Stimulated activated CD8-positive, alpha-beta memory T cell treated with anti-CD3 and anti-CD28 coated beads, Interleukin-15, amount 100 ng/mL, for 1 hour (primary cell): ENCODE measurements around the gene LGALS1.

Source experiments
- DNase-seq: peaks from one replicate; pipeline ENCODE4 v3.0.0-alpha.2; 2020; ENCODE audit warnings: low read depth

Gene LGALS1

DNA sequence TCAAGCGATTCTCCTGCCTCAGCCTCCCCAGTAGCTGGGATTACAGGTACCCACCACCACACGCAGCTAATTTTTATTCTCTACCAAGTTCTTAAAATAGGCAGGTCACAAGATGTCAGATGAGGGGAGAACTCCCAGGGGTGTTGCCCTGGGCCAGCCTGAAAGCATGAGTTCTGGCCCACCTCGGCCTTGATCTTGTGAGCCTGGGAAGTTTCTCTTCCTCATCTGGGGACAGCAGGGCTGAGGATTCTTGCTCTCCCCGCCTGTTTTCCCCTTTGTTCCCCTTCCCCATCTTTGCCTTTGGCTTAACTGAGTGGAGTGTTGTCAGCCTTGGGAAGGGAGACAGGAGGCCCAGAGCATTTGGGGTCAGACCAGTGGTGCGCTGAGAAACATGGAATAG, 13.4 kb upstream of the LGALS1 start:
- no peak for DNase-seq

DNA sequence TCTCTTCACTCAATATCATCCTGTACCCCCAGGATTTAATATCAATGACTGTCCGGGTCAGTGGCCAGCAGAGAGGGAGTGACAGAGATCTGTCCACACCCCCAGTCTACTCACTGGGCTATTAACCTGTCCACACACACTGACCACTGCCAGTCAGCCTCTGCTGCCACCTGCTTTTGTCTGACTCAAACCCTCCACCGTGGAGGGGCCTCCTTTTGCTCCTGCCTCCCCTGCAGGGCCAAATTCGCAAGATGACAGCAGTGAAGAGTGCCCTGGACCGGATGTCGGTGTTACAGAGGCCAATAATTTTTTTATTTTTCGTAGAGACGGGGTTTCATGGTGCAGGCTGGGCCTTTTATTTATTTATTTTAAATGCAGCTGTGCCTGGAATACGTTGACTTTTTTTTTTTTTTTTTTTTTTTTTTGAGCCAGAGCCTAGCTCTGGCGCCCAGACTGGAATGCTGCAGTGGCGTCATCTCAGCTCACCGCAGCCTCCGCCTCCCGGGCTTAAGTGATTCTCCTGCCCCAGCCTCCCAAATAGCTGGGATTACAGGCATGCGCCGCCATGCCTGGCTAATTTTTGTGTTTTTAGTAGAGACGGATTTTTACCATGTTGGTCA, 11.8 kb upstream of the LGALS1 start:
- DNase-seq, result no peak

DNA sequence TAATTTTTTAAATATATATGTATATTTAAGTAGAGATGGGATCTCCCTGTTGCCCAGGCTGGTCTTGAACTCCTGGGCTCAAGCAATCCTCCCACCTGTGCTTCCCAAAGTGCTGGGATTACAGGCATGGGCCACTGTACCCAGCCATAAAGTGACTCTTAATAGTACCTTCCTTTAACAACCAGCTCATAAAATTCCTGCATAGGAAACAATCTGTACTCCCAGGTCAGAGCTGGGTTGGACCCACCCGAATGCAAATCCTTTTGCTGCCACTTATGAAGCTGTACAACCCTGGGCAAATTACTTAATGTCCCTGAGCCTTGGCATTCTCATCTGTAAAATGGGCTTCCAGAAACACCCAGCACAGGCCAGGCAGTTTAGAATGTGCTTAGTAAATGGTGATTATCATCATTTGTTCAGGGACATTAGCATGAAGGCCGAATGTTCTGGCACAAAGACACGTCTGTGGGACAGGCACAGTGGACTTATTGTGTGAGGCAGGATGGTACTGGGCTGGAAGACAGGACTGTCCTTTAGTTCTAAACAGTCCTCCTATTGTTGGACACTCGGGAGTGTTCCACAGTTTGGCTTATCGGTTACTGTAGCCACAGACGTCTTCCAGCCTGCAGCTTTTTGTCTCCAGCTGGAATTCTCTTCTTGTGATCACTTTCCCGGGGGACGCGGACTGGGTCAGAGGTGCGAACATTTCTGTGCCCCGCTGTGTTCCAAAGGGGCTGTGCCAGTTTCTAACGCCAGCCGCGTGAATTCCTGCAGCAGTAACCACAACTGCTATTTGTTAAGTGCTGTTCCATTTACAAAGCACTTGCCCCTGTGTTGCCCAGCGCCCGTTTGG, 11.0 kb upstream of the LGALS1 start:
- no peak for DNase-seq

DNA sequence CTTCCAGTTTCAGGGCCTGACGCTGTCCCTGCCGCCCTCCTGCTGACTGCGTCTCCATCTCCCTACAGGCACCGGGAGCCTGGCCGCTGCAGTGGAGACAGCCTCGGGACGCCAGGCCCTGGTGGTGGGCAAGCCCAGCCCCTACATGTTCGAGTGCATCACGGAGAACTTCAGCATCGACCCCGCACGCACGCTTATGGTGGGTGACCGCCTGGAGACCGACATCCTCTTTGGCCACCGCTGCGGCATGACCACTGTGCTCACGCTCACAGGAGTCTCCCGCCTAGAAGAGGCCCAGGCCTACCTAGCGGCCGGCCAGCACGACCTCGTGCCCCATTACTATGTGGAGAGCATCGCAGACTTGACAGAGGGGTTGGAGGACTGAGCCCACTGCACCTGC, 9.9 kb upstream of the LGALS1 start:
- DNase-seq, result no peak

DNA sequence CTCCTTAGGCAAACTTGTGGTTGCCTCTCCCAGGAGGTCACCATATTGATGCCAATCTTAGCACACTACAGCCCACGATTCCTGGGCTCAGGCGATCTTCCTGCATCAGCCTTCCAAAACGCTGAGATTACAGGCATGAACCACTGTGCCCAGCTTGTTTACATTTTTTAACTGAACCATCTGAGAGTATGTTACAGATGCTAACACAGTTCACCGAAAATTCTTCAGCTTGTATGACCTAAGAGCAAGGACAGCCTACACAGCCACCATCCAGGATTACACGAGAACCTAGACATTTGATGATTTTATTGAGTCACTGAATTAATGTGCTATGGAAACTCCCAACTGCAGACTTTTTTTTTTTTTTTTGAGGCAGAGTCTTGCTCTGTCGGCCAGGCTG, 5.8 kb upstream of the LGALS1 start:
- DNase-seq, result no peak

DNA sequence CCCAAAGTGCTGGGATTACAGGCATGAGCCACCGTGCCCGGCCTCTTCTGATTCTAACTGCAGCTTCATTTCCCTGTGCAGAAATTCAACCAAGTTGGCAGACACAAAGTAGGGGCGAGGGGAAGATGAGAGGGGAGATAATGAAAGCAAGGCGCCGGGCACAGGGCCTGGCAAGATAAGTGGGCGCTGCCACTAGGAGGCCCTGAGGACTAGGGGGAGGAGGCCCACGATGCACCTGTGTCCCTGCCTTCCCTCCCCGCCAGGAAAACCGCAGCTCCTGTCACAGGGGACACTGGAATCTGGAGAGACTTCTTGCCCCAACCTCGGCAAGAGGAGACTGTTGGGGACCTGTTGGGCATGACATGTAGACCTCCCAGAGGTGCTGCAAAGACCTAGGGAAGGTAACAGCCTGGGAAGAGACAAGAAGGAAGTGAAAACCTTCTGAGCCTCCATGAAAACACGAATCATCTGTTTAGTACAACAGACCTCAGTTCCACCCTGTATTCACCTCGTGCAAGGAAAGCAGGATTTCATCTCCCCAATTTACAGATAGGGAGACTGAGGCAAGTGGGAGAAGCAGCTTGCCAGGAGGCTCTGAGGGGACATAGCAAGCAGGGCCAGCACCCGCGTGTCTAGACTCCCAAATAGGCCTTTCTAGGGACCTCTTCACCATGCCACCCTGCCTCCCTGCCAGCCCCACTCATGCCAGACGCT, 3.1 kb upstream of the LGALS1 start:
- no peak for DNase-seq

DNA sequence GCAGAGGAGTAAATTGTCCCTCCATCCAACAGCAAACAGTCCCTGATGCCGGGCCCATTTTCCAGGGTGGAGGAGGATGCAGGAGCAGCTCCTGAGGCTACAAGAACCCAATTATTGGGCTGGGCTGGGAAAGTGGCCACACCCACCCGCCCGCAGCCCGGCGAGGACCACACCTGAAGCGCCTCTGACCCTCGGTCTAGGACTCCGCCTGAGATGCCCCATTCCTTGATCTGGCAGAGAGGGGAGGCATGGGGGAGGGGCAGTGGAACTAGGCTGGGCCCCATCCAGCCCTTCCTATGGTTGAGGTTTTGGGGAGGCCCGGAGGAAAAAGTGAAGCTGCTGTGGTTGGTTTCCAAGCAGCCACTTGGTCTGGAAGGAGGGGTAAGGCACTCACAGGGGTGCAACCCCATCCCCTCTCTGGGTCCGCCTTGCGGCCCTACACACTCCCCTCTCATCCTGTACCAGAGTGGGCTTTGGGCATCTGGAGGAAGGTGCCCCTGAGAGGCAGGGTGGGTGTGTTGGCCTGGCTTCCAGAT, 2.4 kb upstream of the LGALS1 start:
- no peak for DNase-seq

DNA sequence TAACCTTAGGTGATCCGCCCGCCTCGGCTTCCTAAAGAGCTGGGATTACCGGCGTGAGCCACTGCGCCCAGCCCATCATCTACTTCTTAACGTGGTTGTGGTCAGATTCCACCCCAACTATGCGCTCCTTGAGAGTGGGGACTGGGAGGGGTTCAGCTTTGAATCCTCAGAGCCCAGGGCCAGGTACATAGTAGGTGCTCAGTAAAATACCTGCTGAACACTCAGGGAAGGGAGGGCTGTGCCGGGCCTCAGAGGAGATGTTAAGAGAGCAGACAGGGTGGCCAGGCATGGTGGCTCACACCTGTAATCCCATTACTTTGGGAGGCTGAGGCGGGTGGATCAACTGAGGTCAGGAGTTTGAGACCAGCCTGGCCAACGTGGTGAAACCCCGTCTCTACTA, 1.2 kb upstream of the LGALS1 start:
- DNase-seq, result no peak

DNA sequence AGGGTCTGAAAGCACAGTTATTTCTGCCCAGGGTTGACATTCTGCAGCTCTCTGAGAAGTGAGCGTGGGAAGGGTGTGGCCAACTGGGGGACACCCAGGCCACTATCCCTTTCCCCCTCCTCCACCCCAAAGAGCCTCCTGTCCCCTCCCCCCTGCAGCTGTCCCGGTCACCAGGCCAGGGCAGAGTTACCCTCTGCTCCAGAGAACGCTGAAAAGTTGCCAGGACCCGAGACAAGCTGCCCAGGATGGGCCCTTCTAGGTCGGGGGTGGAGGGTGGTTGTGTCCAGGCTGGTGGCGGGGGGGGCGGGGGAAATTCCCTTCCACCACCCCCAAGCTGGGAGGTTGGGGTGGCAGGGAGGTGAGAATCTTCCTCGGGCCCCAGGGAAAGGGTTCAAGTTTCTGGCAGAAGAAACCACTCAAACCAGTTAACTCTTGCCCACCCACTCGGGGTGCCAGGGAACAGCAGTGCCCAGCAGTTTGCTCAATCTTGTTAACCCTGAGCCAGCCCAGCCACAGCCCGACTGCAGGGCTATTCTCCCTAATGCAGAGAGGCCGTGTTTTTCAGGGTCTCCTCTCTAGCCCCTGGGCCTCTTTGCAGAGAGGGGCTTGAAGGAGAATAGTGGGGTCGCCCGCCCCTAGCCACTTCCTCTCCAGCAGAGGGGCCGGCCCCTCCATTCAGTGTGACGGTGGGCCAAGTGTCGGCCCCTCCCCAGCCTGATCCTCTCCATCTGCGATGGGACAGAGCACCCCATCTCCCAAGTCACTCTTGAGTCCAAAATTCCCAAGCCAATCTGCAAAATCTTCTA, 697 bp downstream of the LGALS1 start:
- no peak for DNase-seq

DNA sequence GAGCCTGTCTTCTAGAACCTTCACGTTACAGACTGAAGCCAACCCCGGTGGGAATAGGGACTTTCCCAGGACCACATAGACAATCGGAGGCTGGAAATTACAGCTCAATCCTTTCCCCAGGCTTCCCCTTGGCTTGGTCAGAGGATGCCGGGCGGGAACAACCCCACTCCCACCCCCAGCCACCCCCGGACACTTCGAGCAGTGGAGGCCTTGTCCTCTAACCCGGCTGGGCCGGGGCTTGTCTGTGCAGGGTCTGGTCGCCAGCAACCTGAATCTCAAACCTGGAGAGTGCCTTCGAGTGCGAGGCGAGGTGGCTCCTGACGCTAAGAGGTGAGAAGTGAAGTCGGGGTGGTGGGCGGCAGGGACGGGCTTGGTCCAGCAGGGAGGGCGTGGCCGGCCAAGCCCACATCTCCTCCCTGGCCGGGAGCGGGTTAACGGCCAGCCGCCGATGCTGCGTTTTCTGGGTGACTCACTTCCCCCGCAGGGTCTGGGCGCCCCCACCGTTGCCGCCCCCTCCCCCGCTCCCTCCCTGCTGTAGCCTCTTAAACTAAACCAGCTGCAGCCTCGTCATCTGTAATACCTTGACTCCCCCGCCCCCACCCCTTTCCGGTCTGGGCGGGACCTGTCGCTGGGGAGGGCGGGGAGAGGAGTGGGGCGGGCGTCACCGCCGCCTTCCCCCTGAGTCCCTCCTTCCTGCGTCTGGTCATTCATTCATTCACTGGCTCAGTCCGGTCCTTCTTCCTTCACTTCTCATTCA, 1.5 kb downstream of the LGALS1 start:
- peak; percentile 87 for DNase-seq

DNA sequence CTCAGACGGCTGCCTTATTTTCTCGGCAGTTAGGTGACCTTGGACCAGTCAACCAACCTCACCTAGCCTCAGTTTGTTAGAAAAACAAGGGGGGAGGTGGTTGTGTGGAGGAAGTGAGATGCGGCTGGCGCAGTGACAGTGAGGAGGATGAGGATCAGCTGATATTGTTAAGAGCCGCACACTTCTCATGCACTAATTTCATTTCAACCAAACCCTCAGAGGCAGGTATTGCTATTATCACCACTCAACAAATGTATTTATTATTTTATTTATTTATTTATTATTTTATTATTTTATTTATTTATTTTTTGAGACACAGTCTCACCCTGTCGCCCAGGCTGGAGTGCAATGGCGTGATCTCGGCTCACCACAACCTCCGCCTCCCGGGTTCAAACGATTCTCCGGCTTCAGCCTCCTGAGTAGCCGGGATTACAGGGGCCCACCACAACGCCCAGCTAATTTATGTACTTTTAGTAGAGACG, 2.1 kb downstream of the LGALS1 start:
- DNase-seq, result no peak

DNA sequence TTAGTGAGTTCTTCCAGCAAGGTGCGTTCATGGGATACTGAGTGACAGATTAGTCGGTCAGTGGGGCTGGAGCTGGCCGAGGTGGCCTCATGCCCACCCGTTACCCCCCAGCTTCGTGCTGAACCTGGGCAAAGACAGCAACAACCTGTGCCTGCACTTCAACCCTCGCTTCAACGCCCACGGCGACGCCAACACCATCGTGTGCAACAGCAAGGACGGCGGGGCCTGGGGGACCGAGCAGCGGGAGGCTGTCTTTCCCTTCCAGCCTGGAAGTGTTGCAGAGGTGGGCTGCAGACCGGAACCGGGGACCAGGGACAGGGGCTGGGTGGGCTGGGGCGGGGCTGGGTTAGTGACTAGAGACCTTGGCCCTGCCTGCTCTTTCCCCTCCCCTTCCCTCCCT, 2.9 kb downstream of the LGALS1 start:
- no peak for DNase-seq

DNA sequence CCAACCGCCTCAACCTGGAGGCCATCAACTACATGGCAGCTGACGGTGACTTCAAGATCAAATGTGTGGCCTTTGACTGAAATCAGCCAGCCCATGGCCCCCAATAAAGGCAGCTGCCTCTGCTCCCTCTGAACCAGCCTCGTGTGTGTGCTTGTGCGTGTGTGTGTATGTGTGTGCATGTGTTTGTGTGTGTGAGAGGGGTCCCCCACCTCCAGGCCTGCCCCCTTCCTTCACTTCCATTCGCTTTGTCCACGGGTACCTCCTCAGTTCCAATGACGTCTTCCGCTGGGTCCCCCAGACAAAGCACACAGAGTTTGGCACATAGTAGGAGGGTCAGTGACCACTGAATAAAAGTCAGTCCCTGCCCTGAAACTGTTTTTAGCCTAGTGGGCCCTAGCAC, 4.2 kb downstream of the LGALS1 start:
- DNase-seq, result no peak

DNA sequence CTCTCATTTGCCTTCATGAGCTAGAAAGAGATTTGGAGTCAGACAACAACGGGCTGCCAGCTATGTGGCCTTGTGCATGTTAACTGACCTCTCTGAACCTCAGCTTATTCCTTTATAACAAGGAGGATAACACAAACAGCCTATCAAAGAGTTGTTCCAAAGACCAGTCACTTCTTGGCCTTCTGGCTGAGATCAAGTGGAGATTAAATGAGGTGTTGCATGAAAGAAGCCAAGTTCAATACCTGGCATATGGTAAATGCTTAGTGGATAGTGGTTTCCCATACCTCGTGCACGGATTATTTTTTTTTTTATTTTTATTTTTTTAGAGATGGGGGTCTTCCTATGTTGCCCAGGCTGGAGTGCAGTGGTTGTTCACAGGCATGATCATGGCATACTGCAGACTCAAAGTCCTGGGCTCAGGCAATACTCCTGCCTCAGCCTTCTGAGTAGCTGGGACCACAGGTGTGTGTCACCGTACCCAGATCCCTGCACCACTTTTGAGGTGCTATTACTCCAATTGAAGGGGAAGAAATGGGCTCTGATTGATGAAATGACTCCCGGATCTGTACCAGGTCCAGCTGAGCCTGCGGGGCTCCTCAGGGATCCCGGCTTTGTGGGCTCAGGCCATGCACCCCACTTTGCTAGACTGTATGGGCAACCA, 4.9 kb downstream of the LGALS1 start:
- DNase-seq, result no peak

DNA sequence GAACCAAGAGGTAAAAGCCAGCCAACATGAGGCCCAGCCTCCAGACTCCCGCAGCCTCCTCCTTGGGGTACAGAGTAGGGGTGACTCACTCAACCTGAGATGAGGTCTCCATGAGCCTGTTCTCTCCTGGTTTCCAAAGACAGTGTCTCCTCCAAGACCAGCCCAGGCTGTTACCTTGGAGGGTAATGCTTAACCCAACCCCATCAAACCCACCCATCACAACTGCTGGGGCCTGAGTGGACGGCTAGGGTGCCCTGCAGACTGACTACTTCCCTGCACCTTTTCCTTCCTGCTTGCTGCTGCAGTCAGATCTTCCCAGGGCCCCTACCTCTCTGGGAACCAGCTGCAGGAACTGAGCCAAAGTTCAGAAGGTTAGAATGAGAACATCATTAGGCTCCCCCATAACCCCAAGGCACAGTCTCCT, 5.6 kb downstream of the LGALS1 start:
- DNase-seq, result no peak

DNA sequence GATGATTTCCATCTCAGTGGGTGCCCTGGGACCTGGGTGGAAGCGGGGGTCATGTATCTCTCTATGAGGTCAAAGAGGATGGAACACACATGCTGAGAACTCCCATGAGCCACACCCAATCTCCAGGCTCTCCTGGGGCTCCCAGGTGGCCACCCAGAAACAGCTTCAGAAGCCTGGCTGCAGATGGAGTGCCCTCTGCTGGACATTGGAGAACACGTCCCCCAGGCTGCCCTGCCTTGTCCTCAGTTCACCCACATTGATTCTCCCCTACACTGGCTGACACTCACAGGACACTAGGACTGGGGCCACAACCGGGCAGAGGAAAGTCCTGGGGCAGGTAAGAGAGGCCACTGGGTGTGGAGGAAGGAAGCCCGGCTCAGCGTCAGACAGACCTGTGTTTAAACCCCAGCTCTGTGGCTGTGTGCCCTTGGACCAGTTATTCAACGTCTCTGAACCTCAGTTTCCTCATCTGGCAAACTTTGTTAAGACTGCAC, 6.2 kb downstream of the LGALS1 start:
- peak; percentile 62 for DNase-seq

DNA sequence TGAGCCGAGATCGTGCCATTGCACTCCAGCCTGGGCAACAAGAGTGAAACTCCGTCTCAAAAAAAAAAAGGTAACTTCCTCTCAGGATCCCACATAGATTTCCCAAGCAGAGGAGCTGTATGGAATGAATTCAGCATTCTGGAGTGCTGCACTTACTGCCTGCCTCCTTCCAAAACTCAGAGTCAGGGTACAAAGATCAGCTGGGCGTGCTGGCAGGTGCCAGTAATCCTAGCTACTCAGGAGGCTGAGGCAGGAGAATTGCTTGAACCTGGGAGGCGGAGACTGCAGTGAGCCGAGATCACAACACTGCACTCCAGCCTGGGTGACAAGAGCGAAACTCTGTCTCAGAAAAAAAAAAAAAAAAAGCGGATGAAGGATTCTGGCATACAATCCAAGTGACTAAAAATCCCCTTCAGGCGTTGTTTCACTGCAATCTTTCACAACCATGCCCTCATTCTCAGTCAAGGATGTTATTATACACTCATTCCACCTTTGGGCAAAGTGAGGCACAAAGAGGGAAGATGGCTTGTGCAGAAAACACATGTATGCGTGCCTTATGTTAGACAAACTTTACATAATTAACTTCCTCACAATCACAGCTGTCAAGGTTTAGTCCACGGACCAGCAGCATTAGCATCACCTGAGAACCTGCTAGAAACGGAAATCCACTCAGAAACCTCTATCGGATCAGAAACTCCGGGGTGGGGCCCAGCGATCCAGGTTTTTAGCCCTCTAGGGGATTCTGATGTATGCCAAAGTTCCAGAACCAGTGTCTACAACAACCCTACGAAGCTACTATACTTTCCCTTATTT, 9.6 kb downstream of the LGALS1 start:
- no peak for DNase-seq

DNA sequence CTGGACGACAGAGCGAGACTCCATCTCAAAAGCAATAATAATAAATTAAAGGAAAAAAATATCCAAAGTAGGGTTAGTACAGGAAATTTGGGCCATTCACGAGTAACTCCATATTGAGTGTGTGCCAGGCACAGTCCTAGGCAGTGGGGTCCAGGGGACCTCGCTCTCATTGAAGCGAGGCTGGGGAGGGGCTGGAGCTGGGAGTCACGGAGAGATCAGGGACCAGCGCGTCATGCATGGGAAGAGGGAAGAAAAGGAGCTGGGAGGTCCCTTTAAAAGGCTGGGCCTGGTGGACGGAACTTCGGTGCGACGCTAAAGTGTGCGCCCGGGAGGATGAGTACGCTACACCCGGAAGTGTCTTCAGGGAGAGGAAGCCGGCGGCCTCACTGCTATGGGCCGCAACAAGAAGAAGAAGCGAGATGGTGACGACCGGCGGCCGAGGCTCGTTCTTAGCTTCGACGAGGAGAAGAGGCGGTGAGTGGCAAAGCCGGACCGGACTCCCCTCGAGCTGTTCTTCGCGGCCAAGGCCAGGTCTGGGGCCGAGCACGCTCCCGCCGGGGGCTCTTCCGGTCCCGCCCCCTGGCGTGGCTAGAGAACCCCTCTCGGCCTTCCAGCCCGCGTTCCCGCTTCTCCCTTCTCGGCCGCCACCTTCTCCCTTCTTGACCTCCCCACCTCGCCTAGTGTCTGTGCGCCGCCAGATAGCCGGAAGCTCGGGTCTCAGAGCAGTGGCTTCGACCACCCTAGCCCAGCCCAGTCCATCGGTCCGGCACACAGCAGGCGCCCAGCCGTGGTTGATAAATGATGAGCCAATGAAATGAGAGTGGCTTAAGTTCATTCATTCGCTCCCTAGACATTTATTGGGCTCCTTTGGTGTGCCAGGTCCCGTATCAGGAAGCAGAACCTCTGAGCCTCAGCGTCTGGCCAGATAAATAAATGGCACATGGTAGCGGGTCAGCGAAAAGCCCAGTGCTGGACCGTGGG, 10.9 kb downstream of the LGALS1 start, which contains the start of gene NOL12:
Gene NOL12, plus strand, starts transcription at position 342 of the 981 bp plus-strand sequence. Its CDS starts 50 bp downstream, at position 392.
- DNase-seq, result peak; percentile 60
